ENCODE measurements around the gene SRSF4.

GRCh38 chr1:29121936-29122681 is 59.6 kb downstream of the SRSF4 start:
- TF ChIP-seq CTCF (IDR thresholded peaks at IDR 0.05) (no peak), POLR2A (IDR thresholded peaks at IDR 0.05) (no peak)
